NCI-H2171 (cell line): ENCODE measurements around the gene TEAD1.

Source experiments
- DNase-seq: peaks from one replicate; lab custom pipeline; 2025; lab: John Stamatoyannopoulos, UW

TEAD1 gene

GRCh38 chr11:12989428-12990161 is 315.4 kb downstream of the TEAD1 start:
- peak; percentile 54 for DNase-seq

GRCh38 chr11:12990162-12990480 is 315.9 kb downstream of the TEAD1 start:
- no peak for DNase-seq

DNA sequence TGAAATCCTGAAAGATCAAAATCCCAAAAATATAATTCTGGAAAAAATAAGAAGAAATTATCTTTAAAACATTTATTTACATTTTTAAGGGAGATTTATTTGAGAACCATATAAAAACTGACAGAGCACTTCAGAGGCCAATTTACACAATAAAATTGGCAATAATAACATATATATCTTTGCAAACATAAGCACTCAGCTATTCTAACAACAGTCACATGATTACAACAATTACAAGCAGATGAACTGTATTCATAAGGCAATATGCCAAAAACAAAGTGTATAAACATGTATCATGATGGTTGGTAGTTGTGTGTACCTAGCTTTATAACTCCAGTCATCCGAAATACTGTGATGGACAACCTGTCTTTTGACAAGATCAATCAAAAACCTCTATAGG is 317.2 kb downstream of the TEAD1 start:
- DNase-seq = no peak

DNA sequence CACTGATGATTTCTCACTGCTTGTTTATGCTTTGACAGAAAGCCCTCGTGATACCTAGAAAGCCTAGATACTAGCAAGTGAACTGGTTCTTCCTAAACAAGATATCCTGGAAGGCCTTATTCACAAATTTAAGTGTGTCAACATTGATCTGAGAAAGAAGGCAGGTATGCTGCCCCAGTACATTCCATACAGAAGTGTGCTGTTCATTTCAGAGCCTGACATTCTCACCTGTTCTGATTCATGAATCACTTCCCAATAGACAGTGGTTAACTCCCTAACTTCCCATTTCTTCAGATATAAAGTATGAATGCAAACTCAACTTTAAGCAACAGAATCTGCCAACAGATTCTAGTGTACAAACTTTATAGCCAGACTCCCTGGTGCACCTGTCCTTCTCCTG is 319.4 kb downstream of the TEAD1 start:
- DNase-seq = no peak
